GM21576 (cell line): Measurements from ENCODE around the gene ATP2C1.

Source experiments
- ATAC-seq: cut with Tn5 transposase; IDR thresholded peaks from one replicate; pipeline ENCODE4 v1.9.1; 2021; ENCODE audit warnings: mild to moderate bottlenecking, moderate library complexity; ENCODE audit not compliant: unreplicated experiment

The ATP2C1 gene

DNA sequence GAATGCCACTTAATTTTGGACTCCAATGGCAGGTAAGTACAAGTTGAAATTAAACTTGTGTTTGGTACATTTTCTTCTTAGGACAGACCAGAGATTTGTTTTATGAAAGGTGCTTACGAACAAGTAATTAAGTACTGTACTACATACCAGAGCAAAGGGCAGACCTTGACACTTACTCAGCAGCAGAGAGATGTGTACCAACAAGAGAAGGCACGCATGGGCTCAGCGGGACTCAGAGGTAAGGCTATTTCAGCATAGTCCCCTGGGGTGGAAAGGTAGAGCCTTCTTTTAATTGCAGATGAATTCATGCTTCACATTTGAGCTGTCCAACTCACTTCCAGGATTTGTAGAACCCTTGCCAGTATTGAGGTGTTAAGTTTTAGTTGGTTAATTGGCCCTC, 81.4 kb downstream of the ATP2C1 start:
- no peak for ATAC-seq

DNA sequence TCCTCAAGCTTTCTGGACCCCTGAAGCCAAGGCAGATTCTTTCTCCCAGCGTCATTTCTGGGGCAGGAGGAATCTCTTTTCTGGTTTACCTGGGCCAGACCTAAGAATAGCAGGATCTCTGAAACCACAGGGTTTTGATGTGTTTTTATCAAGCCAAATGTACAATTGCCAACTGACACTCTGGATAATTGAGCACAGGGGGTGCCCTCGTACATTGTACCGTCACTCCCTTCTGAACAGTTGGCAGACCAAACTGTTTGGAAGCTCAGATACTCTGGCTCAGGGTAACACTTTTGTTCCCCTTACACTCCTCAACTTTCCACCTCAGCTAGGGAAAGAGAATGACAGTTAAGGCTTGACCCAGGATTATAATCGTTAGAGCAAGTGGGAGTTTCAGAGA, 82.8 kb downstream of the ATP2C1 start:
- no peak for ATAC-seq

DNA sequence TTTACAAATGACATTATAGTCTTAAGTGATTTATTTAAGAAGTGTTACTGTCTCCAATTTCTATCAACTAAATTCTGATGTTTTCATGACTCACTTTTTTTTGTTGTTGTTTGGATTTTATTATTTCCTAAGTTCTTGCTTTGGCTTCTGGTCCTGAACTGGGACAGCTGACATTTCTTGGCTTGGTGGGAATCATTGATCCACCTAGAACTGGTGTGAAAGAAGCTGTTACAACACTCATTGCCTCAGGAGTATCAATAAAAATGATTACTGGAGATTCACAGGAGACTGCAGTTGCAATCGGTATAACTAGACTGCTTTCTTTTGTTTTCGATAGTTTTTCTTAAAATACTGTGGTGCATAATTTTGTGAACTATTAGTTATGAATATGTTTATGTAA, 85.2 kb downstream of the ATP2C1 start:
- no peak for ATAC-seq

- ATAC-seq: no peak
Measured at GRCh38 chr3:130981469-130981868, 87.6 kb downstream of the ATP2C1 start.

DNA sequence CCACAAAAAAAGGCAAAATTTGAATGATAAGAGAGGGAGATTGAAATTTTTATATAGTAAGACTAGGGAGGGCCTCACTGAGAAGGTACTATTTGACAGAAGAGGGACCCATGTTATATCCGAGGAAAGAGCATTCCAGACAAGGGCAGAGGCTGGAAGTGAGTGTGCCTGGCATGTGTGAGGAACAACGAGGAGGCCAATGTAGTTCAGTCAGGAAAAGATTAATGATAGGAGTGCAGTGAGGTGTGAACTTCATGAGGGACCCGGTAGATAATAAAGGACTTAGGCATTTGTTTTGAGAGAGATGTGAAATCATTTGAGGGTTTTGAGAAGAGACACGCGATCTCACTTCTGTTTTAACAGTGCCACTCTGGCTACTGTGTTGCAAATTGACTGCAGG, 96.4 kb downstream of the ATP2C1 start:
- ATAC-seq: no peak

- no peak for ATAC-seq
Measured at GRCh38 chr3:130991126-130991525, 97.2 kb downstream of the ATP2C1 start.

DNA sequence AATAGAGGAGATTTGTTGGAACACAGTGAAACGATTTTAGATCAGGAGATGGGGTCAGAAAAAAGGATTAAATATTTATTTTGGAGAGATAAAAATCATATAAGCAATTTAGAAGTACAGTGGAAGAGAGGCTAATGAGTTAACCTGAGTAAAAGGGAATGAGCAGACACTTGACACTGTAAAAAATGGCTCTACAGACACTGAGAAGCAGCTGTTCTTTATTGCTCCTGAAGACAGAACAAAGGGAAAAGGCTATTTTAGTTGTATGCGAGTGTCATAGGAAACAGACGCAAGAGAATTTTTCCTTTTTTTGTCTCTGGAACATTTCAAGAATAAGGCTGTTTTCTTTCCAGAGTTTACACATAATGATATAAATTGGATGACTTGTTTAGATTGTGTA, 98.5 kb downstream of the ATP2C1 start:
- no peak for ATAC-seq

- ATAC-seq: no peak
Measured at GRCh38 chr3:130997289-130997688, 103.4 kb downstream of the ATP2C1 start.

- no peak for ATAC-seq
Measured at GRCh38 chr3:131001071-131001470, 107.2 kb downstream of the ATP2C1 start.

DNA sequence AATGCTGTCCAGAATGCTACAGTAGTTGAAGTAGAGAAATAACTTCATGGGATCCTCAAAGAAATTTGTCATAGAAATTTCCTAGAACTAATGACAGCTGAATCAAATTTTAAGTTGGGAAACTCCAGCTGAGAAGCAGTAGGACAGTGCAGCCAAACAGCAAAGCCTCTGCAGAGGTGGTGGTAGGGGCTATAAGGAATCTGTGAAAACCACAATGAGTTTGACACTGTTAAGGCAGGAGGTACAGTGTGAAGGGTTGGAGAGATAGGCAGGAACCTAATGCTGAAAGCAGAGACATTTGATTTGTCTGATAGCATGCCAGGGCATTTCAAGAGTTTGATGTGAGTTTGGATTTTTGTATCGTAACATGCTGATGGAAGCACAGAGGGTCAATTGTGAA, 110.7 kb downstream of the ATP2C1 start:
- no peak for ATAC-seq

DNA sequence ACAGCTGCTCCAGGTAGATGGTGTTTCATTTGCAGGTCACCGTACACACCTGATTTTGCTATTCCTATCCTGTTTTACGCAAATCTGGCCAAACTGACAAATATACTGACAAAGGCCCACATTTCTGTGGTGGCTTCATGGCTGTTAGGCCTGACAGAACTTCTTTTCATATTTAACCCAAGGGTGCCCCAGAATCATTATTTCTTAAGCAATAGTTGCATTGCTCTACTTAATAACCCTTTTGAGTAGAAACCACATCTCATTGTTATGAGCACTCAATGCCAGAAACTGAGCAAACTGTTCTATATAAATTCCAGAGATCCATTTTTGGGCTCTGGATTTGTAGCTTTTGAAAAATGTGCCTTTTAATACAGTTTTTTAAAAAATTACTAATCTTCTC, 113.4 kb downstream of the ATP2C1 start:
- no peak for ATAC-seq

DNA sequence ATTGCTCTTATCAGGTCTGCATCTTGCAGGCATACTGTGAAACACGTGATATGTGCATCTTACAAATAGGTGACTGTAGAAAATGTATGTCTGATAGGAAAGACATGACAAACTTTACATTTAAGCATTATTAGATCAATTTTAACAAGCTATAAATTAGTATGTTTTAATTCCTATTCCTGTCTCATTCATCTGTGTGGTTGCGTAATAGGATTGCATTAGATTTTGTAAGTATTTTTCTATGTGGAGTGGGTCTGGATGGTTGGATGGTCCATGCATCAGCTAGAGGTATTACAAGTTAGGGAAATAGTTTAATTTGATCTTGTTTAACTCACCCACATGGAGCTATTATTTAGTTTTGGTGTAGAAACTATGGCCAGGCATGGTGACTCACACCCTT, 113.9 kb downstream of the ATP2C1 start:
- ATAC-seq: no peak

DNA sequence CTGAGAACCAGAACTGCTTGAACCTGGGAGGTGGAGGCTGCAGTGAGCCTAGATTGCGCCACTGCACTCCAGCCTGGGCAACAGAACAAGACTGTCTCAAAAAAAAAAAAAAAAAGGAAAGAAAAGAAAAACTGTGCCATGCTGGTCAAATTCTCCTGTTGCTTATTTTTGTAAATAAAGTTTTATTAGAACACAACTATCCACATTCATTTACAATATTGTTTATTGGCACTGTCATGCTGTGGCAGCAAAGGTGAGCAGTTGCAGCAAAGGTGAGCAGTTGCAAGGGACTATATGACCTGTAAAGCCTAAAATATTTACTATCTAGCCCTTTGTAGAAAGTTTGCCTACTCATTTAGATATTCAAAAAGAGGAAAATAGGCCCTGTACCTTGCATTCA, 114.4 kb downstream of the ATP2C1 start:
- ATAC-seq: no peak

DNA sequence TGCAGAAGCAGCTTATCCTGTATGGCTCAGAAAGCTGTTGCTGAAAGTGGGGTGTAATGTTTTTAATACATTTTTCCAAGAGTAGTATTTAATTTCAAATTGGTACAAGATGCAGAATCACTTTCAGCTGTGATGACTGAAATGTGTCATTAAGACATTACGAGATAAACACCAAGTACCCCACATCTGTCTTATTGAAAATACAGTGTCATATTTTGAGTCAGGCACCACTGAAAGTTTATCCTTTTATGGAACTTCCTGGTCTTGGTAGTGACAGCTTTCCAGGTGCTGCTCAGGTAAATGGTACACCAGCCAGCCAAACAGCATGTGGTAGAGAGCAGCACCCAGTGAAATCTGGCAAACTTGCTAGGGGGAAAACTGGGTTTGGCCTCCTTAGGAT, 115.8 kb downstream of the ATP2C1 start:
- ATAC-seq: no peak

- no peak for ATAC-seq
Measured at GRCh38 chr3:131018970-131019369, 125.1 kb downstream of the ATP2C1 start.

GRCh38 chr3:131020122-131020693, 126.3 kb downstream of the ATP2C1 start:
- ATAC-seq: no peak

DNA sequence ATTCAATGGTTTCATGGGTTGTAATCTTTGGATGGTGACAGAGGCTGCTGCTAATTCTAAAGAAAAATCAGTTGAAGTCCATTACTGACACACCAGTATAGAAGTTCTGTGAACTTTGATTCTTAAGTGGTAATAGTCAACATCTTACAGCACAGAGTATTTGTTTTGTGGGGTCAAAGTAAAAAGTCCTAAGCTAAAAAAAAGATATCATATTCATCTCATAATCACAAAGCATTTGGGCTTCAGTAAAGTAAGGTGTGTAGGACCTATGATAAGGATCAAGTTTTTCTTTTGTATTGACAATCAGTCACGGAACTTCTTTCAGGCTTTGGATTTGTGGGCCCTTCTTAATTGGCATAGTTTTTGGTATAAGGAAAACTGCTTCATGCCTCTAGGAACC, 131.7 kb downstream of the ATP2C1 start:
- no peak for ATAC-seq

DNA sequence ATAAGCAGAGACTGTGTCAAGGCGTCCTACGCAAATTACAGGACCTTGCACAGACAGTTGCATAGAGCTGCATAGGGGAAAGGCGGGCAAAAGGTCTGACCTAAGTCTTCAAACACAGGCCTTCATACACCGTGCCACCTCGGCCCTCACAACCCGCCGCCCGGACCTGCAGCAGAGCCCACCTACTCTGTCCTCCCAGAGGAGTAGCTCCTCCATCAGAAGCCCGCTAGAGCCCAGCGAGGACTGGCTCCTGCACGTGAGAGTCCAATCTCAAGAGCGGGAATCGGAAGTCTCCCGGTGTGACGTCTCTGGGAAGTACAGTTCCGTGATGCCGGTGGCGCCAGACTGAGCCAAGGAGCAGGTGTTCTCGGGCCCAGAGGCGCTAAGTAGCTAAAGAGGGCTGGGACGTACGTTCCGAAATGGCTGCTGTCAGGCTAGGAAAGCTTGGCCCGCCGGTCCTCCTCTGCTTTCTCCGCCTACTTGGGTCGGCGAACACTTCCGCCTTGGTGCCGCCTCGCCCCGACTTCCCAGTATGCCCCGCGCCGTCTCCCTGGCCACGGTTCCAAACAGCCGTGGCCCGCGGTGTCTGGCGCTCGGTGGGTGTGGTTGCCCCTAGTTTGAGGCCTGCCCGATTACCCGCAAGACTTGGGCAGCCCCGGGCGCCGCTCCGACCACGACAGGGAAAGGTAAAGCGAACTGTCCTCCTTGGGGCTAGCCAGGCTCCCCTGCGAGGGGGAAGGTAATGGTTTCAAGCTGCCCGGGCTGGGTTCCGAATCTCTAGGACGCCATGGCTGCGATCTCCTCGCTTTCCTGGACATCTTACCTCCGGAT, 132.7 kb downstream of the ATP2C1 start, which contains the start of the genes ASTE1 and NEK11:
ASTE1 (minus strand) TSS at position 505 of the 831 bp plus-strand sequence. CDS start 1,519 bp downstream, outside the sequence.
NEK11 (plus strand) TSS at position 557 of the 831 bp plus-strand sequence. CDS start 2,832 bp downstream, outside the sequence.
- ATAC-seq: peak; percentile 98

- no peak for ATAC-seq
Measured at GRCh38 chr3:131028844-131029243, 135.0 kb downstream of the ATP2C1 start.

DNA sequence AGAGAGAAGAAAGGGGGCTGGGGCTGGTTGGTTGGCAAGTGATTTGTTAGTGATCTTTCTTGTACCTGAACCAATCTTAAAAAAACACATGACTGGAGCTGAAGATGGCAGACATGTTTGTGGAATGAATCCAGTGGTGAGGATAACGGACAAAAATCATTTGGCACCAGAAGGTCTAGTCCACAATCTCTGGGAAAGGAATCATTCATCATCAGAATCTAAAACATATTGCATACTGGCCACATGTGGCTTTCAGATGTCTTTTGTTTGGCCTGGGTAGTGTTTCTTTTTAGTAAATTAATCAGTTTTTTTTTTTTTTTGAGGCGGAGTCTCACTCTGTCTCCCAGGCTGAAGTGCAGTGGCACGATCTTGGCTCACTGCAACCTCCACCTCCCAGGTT, 137.8 kb downstream of the ATP2C1 start:
- ATAC-seq: no peak

GRCh38 chr3:131033480-131034080, 139.7 kb downstream of the ATP2C1 start:
- ATAC-seq: no peak

- ATAC-seq: no peak
Measured at GRCh38 chr3:131036200-131036816, 142.4 kb downstream of the ATP2C1 start.
